HepG2 (cell line): ENCODE data around the gene SP9. TPM values are rescaled to one million over a fixed set of nuclear protein-coding genes. Genes with fewer than 3 reads are reported as not detected.

Experiments used
- ARNT2 ChIP-seq: sonication (generic); formaldehyde crosslinking; IDR thresholded peaks from 2 replicates; pipeline ENCODE4 v1.8.0; 2022; ENCODE audit warnings: mild to moderate bottlenecking, low read depth, missing genetic modification reagents, moderate library complexity
- ATM ChIP-seq: fragments of 450-650 bp; IDR thresholded peaks from 2 replicates; pipeline ENCODE4 v1.7.1; 2017; ENCODE audit warnings: mild to moderate bottlenecking, borderline replicate concordance
- GABPB1 ChIP-seq: IDR thresholded peaks from 2 replicates; pipeline ENCODE4 v1.6.1; 2016; ENCODE audit warnings: mild to moderate bottlenecking, missing genetic modification reagents, moderate library complexity, missing compliant biosample characterization
- HNF1A ChIP-seq, 2 experiments: sonication (generic) in 1 of 2; formaldehyde crosslinking in 1 of 2; IDR thresholded peaks; 2 replicates each; pipeline versions ENCODE4 v1.4.0 to v1.6.1; 2016 to 2020; ENCODE audit warnings: borderline replicate concordance in 1 of 2, low read depth in 1 of 2, mild to moderate bottlenecking in 1 of 2, missing genetic modification reagents in 1 of 2
- PRDM10 ChIP-seq: sonication (generic); formaldehyde crosslinking; IDR thresholded peaks from 2 replicates; pipeline ENCODE4 v1.4.0; 2020; ENCODE audit warnings: low read depth, missing genetic modification reagents
- REXO4 ChIP-seq: sonication (generic); formaldehyde crosslinking; IDR thresholded peaks from 2 replicates; pipeline ENCODE4 v1.8.0; 2022; ENCODE audit warnings: missing genetic modification reagents, mild to moderate bottlenecking, borderline replicate concordance
- SMAD1 ChIP-seq: sonication (generic); formaldehyde crosslinking; IDR thresholded peaks from 2 replicates; pipeline ENCODE4 v1.4.0; 2020; ENCODE audit warnings: missing genetic modification reagents, low read depth, mild to moderate bottlenecking, borderline replicate concordance
- SMC3 ChIP-seq: IDR thresholded peaks from 2 replicates; pipeline ENCODE4 v1.6.1; 2011; ENCODE audit warnings: low read length, improper control_type of control experiment
- SP2 ChIP-seq: sonication (generic); formaldehyde crosslinking; IDR thresholded peaks from 2 replicates; pipeline ENCODE4 v1.5.1; 2020; ENCODE audit warnings: mild to moderate bottlenecking, missing genetic modification reagents
- TEF ChIP-seq: sonication (generic); formaldehyde crosslinking; IDR thresholded peaks from 2 replicates; pipeline ENCODE4 v1.5.0; 2020; ENCODE audit warnings: missing genetic modification reagents
- ZBTB37 ChIP-seq: sonication (generic); formaldehyde crosslinking; IDR thresholded peaks from 2 replicates; pipeline ENCODE4 v1.4.0; 2020; ENCODE audit warnings: mild to moderate bottlenecking, missing genetic modification reagents
- ZIK1 ChIP-seq: sonication (generic); formaldehyde crosslinking; IDR thresholded peaks from 2 replicates; pipeline ENCODE4 v1.5.0; 2020; ENCODE audit warnings: mild to moderate bottlenecking, low read depth, missing genetic modification reagents, borderline replicate concordance
- ZNF282 ChIP-seq: fragments of 450-650 bp; IDR thresholded peaks from 2 replicates; pipeline ENCODE4 v1.6.1; 2018; ENCODE audit not compliant: partially characterized antibody
- ZNF446 ChIP-seq: sonication (generic); formaldehyde crosslinking; IDR thresholded peaks from 2 replicates; pipeline ENCODE4 v1.5.0; 2020; ENCODE audit warnings: mild to moderate bottlenecking, missing genetic modification reagents
- ZNF660 ChIP-seq: sonication (generic); formaldehyde crosslinking; IDR thresholded peaks from 2 replicates; pipeline ENCODE4 v1.5.1; 2020; ENCODE audit warnings: mild to moderate bottlenecking, low read depth, missing genetic modification reagents, borderline replicate concordance
- ZNF839 ChIP-seq: sonication (generic); formaldehyde crosslinking; IDR thresholded peaks from 2 replicates; pipeline ENCODE4 v1.4.0; 2020; ENCODE audit warnings: missing genetic modification reagents, mild to moderate bottlenecking, borderline replicate concordance
- polyA plus RNA-seq, 8 experiments: library from polyadenylated mRNA; depleted of rRNA in 3 of 8; stranded (reverse) in 7 of 8; unstranded in 1 of 8; fragments of >200 nt; fragmentation: Illumina TruSeq in 4 of 8; extraction: Trizol in 4 of 8; gene quantifications; 2 replicates each; pipeline versions ENCODE4 v1.2.1 to v1.2.3, GENCODE V29; 2011 to 2016; ENCODE audit warnings: low read depth in 4 of 8, missing spikeins in 1 of 8, mixed read lengths in 1 of 8; ENCODE audit not compliant: insufficient read depth in 1 of 8
- total RNA-seq, 5 experiments: library from RNA; depleted of rRNA; stranded (reverse); fragments of >200 nt; fragmentation: Illumina TruSeq; extraction: Trizol; gene quantifications; 2 replicates each; pipeline ENCODE4 v1.2.3, GENCODE V29; 2016; ENCODE audit warnings: low read depth in 1 of 5

Gene SP9
- total and polyA plus RNA-seq, 2 of the 13 experiments (the other 11 are each of a cell fraction or from before 2014, with no cell fraction given), result not detected

GRCh38 chr2:174334781-174335251 is at the start of gene SP9 (continued):
- no peak for TF ChIP-seq HNF1A (IDR thresholded peaks at IDR 0.05; ENCODE audit: low read depth)
- TF ChIP-seq HNF1A (CRISPR knock-in tag; IDR thresholded peaks at IDR 0.05; ENCODE audit: borderline replicate concordance), result no peak
- no peak for TF ChIP-seq TEF (CRISPR knock-in tag)
- TF ChIP-seq ZNF660, result no peak
- TF ChIP-seq ARNT2 (CRISPR knock-in tag), result peak; percentile 87
- no peak for TF ChIP-seq PRDM10 (CRISPR knock-in tag)
- peak; percentile 60; the same call in 1 of the 2 replicates for TF ChIP-seq GABPB1 (CRISPR knock-in tag)
- TF ChIP-seq ZNF839 (CRISPR knock-in tag), result no peak
- TF ChIP-seq ATM, result no peak
- TF ChIP-seq ZBTB37 (CRISPR knock-in tag), result no peak
- no peak for TF ChIP-seq ZNF282
- TF ChIP-seq ZIK1, result no peak
- no peak for TF ChIP-seq SMC3
- no peak for TF ChIP-seq REXO4
- no peak for TF ChIP-seq SP2 (CRISPR knock-in tag)
- TF ChIP-seq ZNF446, result no peak
- TF ChIP-seq SMAD1, result no peak
